ENCODE results near the gene CCNE1. TPM values are rescaled to one million over a fixed set of nuclear protein-coding genes. Genes with fewer than 3 reads are reported as not detected.

Gene CCNE1
- total RNA-seq, 1 experiment from 2014 or later: 33.2 TPM

- POLR2A ChIA-PET: no interaction called here
- no peak for TF ChIP-seq CTCF (IDR thresholded peaks at IDR 0.05; ENCODE audit: insufficient read depth in 1 of 2, low read depth in 1 of 2, low read length in 1 of 2, severe bottlenecking in 1 of 2, unreplicated experiment in 1 of 2)
- Histone ChIP-seq H3K9me3 (no peaks in the 10 kb centered on the region), H3K4me1 (no peaks in the 10 kb centered on the region), H3K36me3 (ENCODE audit: control insufficient read depth, insufficient read depth, low read length) (no peaks in the 10 kb centered on the region), H3K4me3 (ENCODE audit: low read depth, low read length) (no peak overlapping the region), H3K27me3 (replicated peaks; ENCODE audit: control insufficient read depth, insufficient read depth, low read length) (no peaks in the 10 kb centered on the region)
- DNase-seq: no peak
- no peak overlapping the region for H3K4me3 Mint-ChIP-seq (ENCODE audit: unreplicated experiment)
- no TSS peak for BruUV-seq (replicated peaks)
- H3K4me1 Mint-ChIP-seq (ENCODE audit: low read depth, unreplicated experiment): no peaks in the 10 kb centered on the region
- H3K9me3 Mint-ChIP-seq (ENCODE audit: unreplicated experiment): no peaks in the 10 kb centered on the region
- intact Hi-C loops (cut with micrococcal nuclease; ENCODE audit: unreplicated experiment): no loop called here
- H3K27me3 Mint-ChIP-seq (ENCODE audit: insufficient read depth, unreplicated experiment): peaks cover 9% of the 10 kb centered on the region
- CTCF ChIA-PET: no interaction called here
- no peak overlapping the region for H3K27ac Mint-ChIP-seq (ENCODE audit: unreplicated experiment)
- H3K36me3 Mint-ChIP-seq (ENCODE audit: insufficient read depth, unreplicated experiment): no peaks in the 10 kb centered on the region
These were observed 26.4 kb upstream of the CCNE1 start for GRCh38 chr19:29785360-29785759.

- POLR2A ChIA-PET: no interaction called here
- no peaks in the 10 kb centered on the region for H3K9me3 ChIP-seq
- TF ChIP-seq CTCF (IDR thresholded peaks at IDR 0.05; ENCODE audit: insufficient read depth in 1 of 2, low read depth in 1 of 2, low read length in 1 of 2, severe bottlenecking in 1 of 2, unreplicated experiment in 1 of 2): peak in 1 of 2 experiments; percentile 21
- Mint-ChIP-seq H3K4me3 (ENCODE audit: unreplicated experiment) (no peak overlapping the region), H3K27me3 (ENCODE audit: insufficient read depth, unreplicated experiment) (peaks cover 5% of the 10 kb centered on the region), H3K9me3 (ENCODE audit: unreplicated experiment) (no peaks in the 10 kb centered on the region), H3K27ac (ENCODE audit: unreplicated experiment) (no peak overlapping the region), H3K4me1 (ENCODE audit: low read depth, unreplicated experiment) (no peaks in the 10 kb centered on the region), H3K36me3 (ENCODE audit: insufficient read depth, unreplicated experiment) (no peaks in the 10 kb centered on the region)
- DNase-seq: peak in 1 of 2 experiments; percentile 26
- CTCF ChIA-PET: no interaction called here
- H3K4me1 ChIP-seq: no peaks in the 10 kb centered on the region
- no peaks in the 10 kb centered on the region for H3K36me3 ChIP-seq (ENCODE audit: control insufficient read depth, insufficient read depth, low read length)
- BruUV-seq (replicated peaks): no TSS peak
- intact Hi-C loops (cut with micrococcal nuclease; ENCODE audit: unreplicated experiment): no loop called here
- H3K27me3 ChIP-seq (replicated peaks; ENCODE audit: control insufficient read depth, insufficient read depth, low read length): no peaks in the 10 kb centered on the region
- H3K4me3 ChIP-seq (ENCODE audit: low read depth, low read length): no peak overlapping the region
These were observed 25.7 kb upstream of the CCNE1 start for GRCh38 chr19:29785955-29786589.

GRCh38 chr19:29787281-29787680, 24.5 kb upstream of the CCNE1 start:
- no TSS peak for BruUV-seq (replicated peaks)
- H3K27ac Mint-ChIP-seq (ENCODE audit: unreplicated experiment): no peak overlapping the region
- H3K36me3 ChIP-seq (ENCODE audit: control insufficient read depth, insufficient read depth, low read length): no peaks in the 10 kb centered on the region
- H3K4me3 ChIP-seq (ENCODE audit: low read depth, low read length): no peak overlapping the region
- no peak overlapping the region for H3K4me3 Mint-ChIP-seq (ENCODE audit: unreplicated experiment)
- H3K36me3 Mint-ChIP-seq (ENCODE audit: insufficient read depth, unreplicated experiment): no peaks in the 10 kb centered on the region
- ChIA-PET POLR2A (no interaction called here), CTCF (no interaction called here)
- no peak for DNase-seq
- H3K9me3 Mint-ChIP-seq (ENCODE audit: unreplicated experiment): no peaks in the 10 kb centered on the region
- no peaks in the 10 kb centered on the region for H3K4me1 ChIP-seq
- intact Hi-C loops (cut with micrococcal nuclease; ENCODE audit: unreplicated experiment): no loop called here
- TF ChIP-seq CTCF (IDR thresholded peaks at IDR 0.05; ENCODE audit: insufficient read depth in 1 of 2, low read depth in 1 of 2, low read length in 1 of 2, severe bottlenecking in 1 of 2, unreplicated experiment in 1 of 2): no peak
- H3K9me3 ChIP-seq: no peaks in the 10 kb centered on the region
- peaks cover 5% of the 10 kb centered on the region for H3K27me3 Mint-ChIP-seq (ENCODE audit: insufficient read depth, unreplicated experiment)
- H3K4me1 Mint-ChIP-seq (ENCODE audit: low read depth, unreplicated experiment): no peaks in the 10 kb centered on the region
- no peaks in the 10 kb centered on the region for H3K27me3 ChIP-seq (replicated peaks; ENCODE audit: control insufficient read depth, insufficient read depth, low read length)
